Adipocyte (in vitro differentiated cells): ENCODE measurements around the gene RTP5.

ENCODE experiments used
- DNase-seq: peaks from one replicate; pipeline ENCODE4 v3.0.0-alpha.2; 2015; ENCODE audit warnings: low read depth
- H3K27me3 ChIP-seq: replicated peaks from 2 replicates; pipeline ENCODE4 v1.7.0; 2013; ENCODE audit warnings: mild to moderate bottlenecking, low read length, moderate library complexity; ENCODE audit not compliant: control insufficient read depth, insufficient read depth
- H3K36me3 ChIP-seq: 2 replicates; pipeline ENCODE4 v1.7.0; 2013; ENCODE audit warnings: low read length, mild to moderate bottlenecking, moderate library complexity; ENCODE audit not compliant: control insufficient read depth, insufficient read depth, severe bottlenecking
- H3K4me1 ChIP-seq: 2 replicates; pipeline ENCODE4 v1.7.0; 2013; ENCODE audit warnings: mild to moderate bottlenecking, low read length, moderate library complexity; ENCODE audit not compliant: control insufficient read depth, insufficient read depth
- H3K4me3 ChIP-seq: 2 replicates; pipeline ENCODE4 v1.7.0; 2013; ENCODE audit warnings: mild to moderate bottlenecking, low read length, moderate library complexity
- H3K9ac ChIP-seq: 2 replicates; pipeline ENCODE4 v1.7.0; 2013; ENCODE audit warnings: mild to moderate bottlenecking, low read length, moderate library complexity
- H3K9me3 ChIP-seq: 2 replicates; pipeline ENCODE4 v1.7.0; 2013; ENCODE audit warnings: mild to moderate bottlenecking, low read length, moderate library complexity; ENCODE audit not compliant: control insufficient read depth

RTP5 gene

GRCh38 chr2:241877197-241877685 is 7.7 kb downstream of the RTP5 start:
- Histone ChIP-seq H3K4me1 (peaks cover 9% of the 10 kb centered on the region), H3K36me3 (no peaks in the 10 kb centered on the region), H3K27me3 (no peaks in the 10 kb centered on the region), H3K9ac (no peak overlapping the region), H3K9me3 (no peaks in the 10 kb centered on the region), H3K4me3 (no peak overlapping the region)
- DNase-seq = no peak

- H3K9me3 ChIP-seq = no peaks in the 10 kb centered on the region
- no peaks in the 10 kb centered on the region for H3K36me3 ChIP-seq
- H3K27me3 ChIP-seq = no peaks in the 10 kb centered on the region
- H3K9ac ChIP-seq = no peak overlapping the region
- DNase-seq = peak; percentile 90
- H3K4me1 ChIP-seq = peaks cover 19% of the 10 kb centered on the region
- H3K4me3 ChIP-seq = no peak overlapping the region
Measured at GRCh38 chr2:241877989-241878970, 8.8 kb downstream of the RTP5 start.

GRCh38 chr2:241879326-241879725 is 9.8 kb downstream of the RTP5 start:
- Histone ChIP-seq H3K4me1 (peaks cover 19% of the 10 kb centered on the region), H3K36me3 (no peaks in the 10 kb centered on the region), H3K9me3 (no peaks in the 10 kb centered on the region), H3K4me3 (no peak overlapping the region), H3K27me3 (no peaks in the 10 kb centered on the region), H3K9ac (no peak overlapping the region)
- no peak for DNase-seq

DNA sequence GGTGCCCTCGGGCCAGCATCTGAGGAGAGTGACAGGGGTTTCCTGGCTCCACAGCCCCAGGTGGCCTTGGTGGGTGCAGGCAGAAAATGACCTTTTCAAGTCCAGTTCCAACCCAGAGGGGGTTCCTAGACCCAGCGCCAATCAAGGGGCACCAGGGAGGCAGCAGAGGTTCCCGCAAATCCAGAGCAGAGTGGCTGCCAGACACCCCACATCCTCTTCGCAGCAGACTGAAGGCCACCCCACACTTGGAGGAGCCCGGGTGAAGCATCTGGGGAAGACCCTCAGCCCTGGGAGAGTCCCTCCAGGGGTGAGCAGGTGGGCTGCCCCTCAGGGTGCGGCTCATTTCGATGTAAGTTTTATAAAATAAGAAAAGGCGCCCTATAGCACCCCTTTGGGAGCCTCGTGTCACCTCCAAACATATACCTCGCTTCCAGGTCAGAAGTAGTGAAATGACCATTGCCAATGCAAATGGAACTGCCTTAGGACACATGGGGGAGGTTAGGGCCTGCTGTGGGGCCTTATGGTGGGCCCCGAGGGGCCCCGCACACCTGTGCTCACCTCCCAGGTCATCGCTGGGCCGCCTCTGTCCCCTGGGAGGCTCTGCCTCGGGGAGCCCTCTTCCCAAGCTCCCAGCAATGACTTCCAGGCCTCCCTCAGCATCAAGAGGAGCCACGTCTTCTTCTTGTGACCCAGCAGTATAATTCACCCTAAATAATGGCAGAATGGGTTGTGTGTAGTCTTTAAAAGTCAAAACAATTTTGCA is 11.0 kb downstream of the RTP5 start:
- peaks cover 19% of the 10 kb centered on the region for H3K4me1 ChIP-seq
- H3K4me3 ChIP-seq = peak overlapping the region; percentile 86
- H3K36me3 ChIP-seq = no peaks in the 10 kb centered on the region
- no peaks in the 10 kb centered on the region for H3K27me3 ChIP-seq
- no peak overlapping the region for H3K9ac ChIP-seq
- no peaks in the 10 kb centered on the region for H3K9me3 ChIP-seq
- no peak for DNase-seq

DNA sequence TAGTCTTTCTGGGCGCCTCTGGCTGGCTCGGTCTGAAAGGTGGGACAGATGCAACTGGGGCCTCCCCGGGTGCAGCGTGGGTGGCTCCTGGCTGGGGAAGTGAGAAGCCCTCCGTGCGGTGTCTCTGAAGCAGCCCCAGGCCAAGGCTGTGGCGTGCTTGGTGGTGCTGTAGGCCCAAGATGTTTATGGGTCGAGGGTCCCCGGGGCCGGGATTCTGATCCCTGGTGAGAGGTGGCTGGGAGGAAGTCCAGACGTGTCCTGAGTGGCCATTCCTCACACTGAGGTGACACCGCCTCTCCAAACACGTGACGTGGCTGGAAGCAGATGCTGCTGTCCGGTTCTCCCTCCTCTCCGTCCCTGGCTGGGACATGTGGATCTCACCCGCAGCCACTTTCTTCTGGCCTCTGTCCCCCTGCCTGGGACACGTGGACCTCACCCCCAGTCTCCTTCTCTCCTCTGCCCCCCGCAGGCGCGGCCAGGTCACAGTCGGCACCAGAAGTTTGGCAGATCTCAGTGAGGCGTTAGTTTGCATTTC is 12.6 kb downstream of the RTP5 start:
- Histone ChIP-seq H3K9me3 (no peaks in the 10 kb centered on the region), H3K36me3 (no peaks in the 10 kb centered on the region), H3K4me1 (peaks cover 19% of the 10 kb centered on the region), H3K27me3 (no peaks in the 10 kb centered on the region), H3K4me3 (peak overlapping the region; percentile 64), H3K9ac (peak overlapping the region; percentile 53)
- no peak for DNase-seq

GRCh38 chr2:241884951-241885290 is 15.4 kb downstream of the RTP5 start:
- Histone ChIP-seq H3K4me1 (peaks cover 19% of the 10 kb centered on the region), H3K9me3 (no peaks in the 10 kb centered on the region), H3K27me3 (no peaks in the 10 kb centered on the region), H3K36me3 (no peaks in the 10 kb centered on the region), H3K4me3 (no peak overlapping the region), H3K9ac (no peak overlapping the region)
- no peak for DNase-seq

GRCh38 chr2:241885291-241885945 is 15.9 kb downstream of the RTP5 start:
- Histone ChIP-seq H3K9me3 (no peaks in the 10 kb centered on the region), H3K4me3 (no peak overlapping the region), H3K36me3 (no peaks in the 10 kb centered on the region), H3K27me3 (no peaks in the 10 kb centered on the region), H3K9ac (no peak overlapping the region), H3K4me1 (peaks cover 19% of the 10 kb centered on the region)
- DNase-seq = no peak

- no peak for DNase-seq
- H3K9me3 ChIP-seq = no peaks in the 10 kb centered on the region
- H3K27me3 ChIP-seq = no peaks in the 10 kb centered on the region
- H3K36me3 ChIP-seq = no peaks in the 10 kb centered on the region
- H3K4me3 ChIP-seq = no peak overlapping the region
- H3K9ac ChIP-seq = no peak overlapping the region
- peaks cover 17% of the 10 kb centered on the region for H3K4me1 ChIP-seq
Measured at GRCh38 chr2:241885946-241886643, 16.6 kb downstream of the RTP5 start.

DNA sequence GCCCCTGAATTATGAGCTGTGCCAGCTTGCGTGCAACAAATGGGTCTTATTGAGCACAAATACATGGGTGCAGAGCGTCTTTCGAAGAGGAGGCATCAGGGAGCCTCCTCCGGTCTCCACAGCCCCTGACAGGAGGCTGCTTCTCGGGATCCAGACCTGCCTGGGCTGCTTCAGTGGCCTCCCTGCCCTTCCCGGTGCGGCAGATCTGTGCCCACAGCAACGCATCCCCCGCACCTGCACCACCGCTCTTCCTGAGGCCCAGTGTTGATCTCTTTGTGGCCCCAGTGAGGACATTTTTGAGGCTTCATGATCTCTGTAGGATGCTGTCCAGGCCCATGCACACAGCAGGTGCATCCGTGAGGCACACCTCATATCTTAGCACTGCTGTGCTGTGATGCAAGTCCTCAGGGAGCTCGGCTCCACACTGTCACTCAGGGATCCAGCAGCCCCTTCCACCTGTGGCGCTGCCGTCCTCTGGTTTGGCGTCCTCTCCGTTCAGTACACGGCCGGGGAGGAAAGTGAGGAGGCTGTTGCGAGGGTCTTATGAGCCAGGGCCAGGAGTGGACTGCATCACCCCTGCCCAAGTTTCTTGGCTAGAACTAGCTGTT is 17.4 kb downstream of the RTP5 start:
- no peak overlapping the region for H3K4me3 ChIP-seq
- no peak overlapping the region for H3K9ac ChIP-seq
- no peaks in the 10 kb centered on the region for H3K36me3 ChIP-seq
- H3K9me3 ChIP-seq = no peaks in the 10 kb centered on the region
- peaks cover 15% of the 10 kb centered on the region for H3K4me1 ChIP-seq
- no peak for DNase-seq
- no peaks in the 10 kb centered on the region for H3K27me3 ChIP-seq

- Histone ChIP-seq H3K36me3 (no peaks in the 10 kb centered on the region), H3K4me1 (peaks cover 14% of the 10 kb centered on the region), H3K9me3 (no peaks in the 10 kb centered on the region), H3K27me3 (no peaks in the 10 kb centered on the region), H3K4me3 (no peak overlapping the region), H3K9ac (no peak overlapping the region)
- no peak for DNase-seq
Measured at GRCh38 chr2:241887806-241888522, 18.4 kb downstream of the RTP5 start.
